Loucy (cell line): ENCODE measurements around the gene INTS11.

ENCODE experiments used
- H2AFZ ChIP-seq: fragments of 200-600 bp; sonication (generic); 2 replicates; pipeline ENCODE4 v1.6.0; 2016; ENCODE audit warnings: antibody characterized with exemption, mild to moderate bottlenecking, low read length, moderate library complexity
- H3F3A ChIP-seq: fragments of 200-600 bp; 2 replicates; pipeline ENCODE4 v1.6.0; 2016; ENCODE audit warnings: antibody characterized with exemption, low read depth, mild to moderate bottlenecking
- H3K27me3 ChIP-seq: fragments of 200-600 bp; sonication (generic); 2 replicates; pipeline ENCODE4 v1.6.1; 2014; ENCODE audit warnings: low read length, mild to moderate bottlenecking; ENCODE audit not compliant: insufficient read depth, poor library complexity, severe bottlenecking
- H3K36me3 ChIP-seq: fragments of 200-600 bp; sonication (generic); 2 replicates; pipeline ENCODE4 v1.6.1; 2016; ENCODE audit warnings: low read length; ENCODE audit not compliant: insufficient read depth
- H3K4me1 ChIP-seq: fragments of 200-600 bp; sonication (generic); 2 replicates; pipeline ENCODE4 v1.5.1; 2014; ENCODE audit warnings: low read length, mild to moderate bottlenecking; ENCODE audit not compliant: insufficient read depth, poor library complexity, severe bottlenecking
- H3K4me2 ChIP-seq: fragments of 200-600 bp; sonication (generic); 2 replicates; pipeline ENCODE4 v1.6.0; 2014; ENCODE audit warnings: antibody characterized with exemption, low read length, low read depth, mild to moderate bottlenecking; ENCODE audit not compliant: poor library complexity, severe bottlenecking
- H3K4me3 ChIP-seq: fragments of 200-600 bp; sonication (generic); 2 replicates; pipeline ENCODE4 v1.5.1; 2014; ENCODE audit warnings: low read length, mild to moderate bottlenecking, mixed read lengths; ENCODE audit not compliant: poor library complexity, severe bottlenecking
- H3K79me2 ChIP-seq: fragments of 200-600 bp; sonication (generic); 2 replicates; pipeline ENCODE4 v1.6.1; 2014; ENCODE audit warnings: low read length; ENCODE audit not compliant: insufficient read depth
- H3K9ac ChIP-seq: fragments of 200-600 bp; sonication (generic); 2 replicates; pipeline ENCODE4 v1.6.0; 2014; ENCODE audit warnings: mild to moderate bottlenecking, low read depth, low read length, moderate library complexity; ENCODE audit not compliant: poor library complexity, severe bottlenecking
- H3K9me2 ChIP-seq: fragments of 200-600 bp; sonication (generic); replicated peaks from 2 replicates; pipeline ENCODE4 v1.6.1; 2016; ENCODE audit warnings: low read depth, low read length, mixed read lengths
- H3K9me3 ChIP-seq: fragments of 200-600 bp; sonication (generic); 2 replicates; pipeline ENCODE4 v1.6.1; 2014; ENCODE audit warnings: mild to moderate bottlenecking, antibody characterized with exemption, low read length, low read depth; ENCODE audit not compliant: insufficient read depth
- H4K20me1 ChIP-seq: fragments of 200-600 bp; sonication (generic); 2 replicates; pipeline ENCODE4 v1.6.0; 2014; ENCODE audit warnings: antibody characterized with exemption, low read length, mild to moderate bottlenecking; ENCODE audit not compliant: insufficient read depth, poor library complexity, severe bottlenecking
- CTCF ChIP-seq: fragments of 200-600 bp; sonication (generic); conservative IDR thresholded peaks from 2 replicates; pipeline ENCODE4 v1.5.1; 2014; ENCODE audit warnings: mild to moderate bottlenecking, antibody characterized with exemption, low read length
- EZH2phosphoT487 ChIP-seq: fragments of 200-600 bp; IDR thresholded peaks from 2 replicates; pipeline ENCODE4 v1.6.1; 2018; ENCODE audit warnings: antibody characterized with exemption, mild to moderate bottlenecking, moderate library complexity, borderline replicate concordance

The INTS11 gene

GRCh38 chr1:1342584-1343115, 18.2 kb upstream of the INTS11 start:
- H3K9me3 ChIP-seq, result no peaks in the 10 kb centered on the region
- no peaks in the 10 kb centered on the region for H3K9me2 ChIP-seq
- no peak overlapping the region for H3K9ac ChIP-seq
- H3K4me2 ChIP-seq, result no peak overlapping the region
- H3K4me1 ChIP-seq, result peaks cover 10% of the 10 kb centered on the region
- no peak for TF ChIP-seq EZH2phosphoT487
- TF ChIP-seq CTCF, result no peak
- no peak overlapping the region for H2AFZ ChIP-seq
- peaks cover 18% of the 10 kb centered on the region; the same call in 1 of the 2 replicates for H3K79me2 ChIP-seq
- H4K20me1 ChIP-seq, result peaks cover 14% of the 10 kb centered on the region
- H3F3A ChIP-seq, result no peaks in the 10 kb centered on the region
- H3K27me3 ChIP-seq, result no peaks in the 10 kb centered on the region
- H3K4me3 ChIP-seq, result no peak overlapping the region
- no peaks in the 10 kb centered on the region; the same call in 1 of the 2 replicates for H3K36me3 ChIP-seq

- peaks cover 9% of the 10 kb centered on the region for H4K20me1 ChIP-seq
- H3K4me3 ChIP-seq, result no peak overlapping the region
Measured at GRCh38 chr1:1342061-1342562, 17.7 kb upstream of the INTS11 start.

GRCh38 chr1:1341549-1342021, 17.1 kb upstream of the INTS11 start:
- H3K4me1 ChIP-seq, result no peaks in the 10 kb centered on the region
- H3K4me2 ChIP-seq, result no peak overlapping the region
- no peaks in the 10 kb centered on the region for H3K27me3 ChIP-seq
- no peaks in the 10 kb centered on the region for H3K9me2 ChIP-seq
- H3F3A ChIP-seq, result no peaks in the 10 kb centered on the region
- peaks cover 9% of the 10 kb centered on the region for H4K20me1 ChIP-seq
- H3K36me3 ChIP-seq, result no peaks in the 10 kb centered on the region; the same call in 1 of the 2 replicates
- TF ChIP-seq EZH2phosphoT487 (no peak), CTCF (no peak)
- no peak overlapping the region for H3K4me3 ChIP-seq
- H3K9ac ChIP-seq, result no peak overlapping the region
- peaks cover 8% of the 10 kb centered on the region; the same call in 1 of the 2 replicates for H3K79me2 ChIP-seq
- no peaks in the 10 kb centered on the region for H3K9me3 ChIP-seq
- no peak overlapping the region for H2AFZ ChIP-seq

More at GRCh38 chr1:1342061-1342562, 17.7 kb upstream of the INTS11 start:
- Histone ChIP-seq H3K79me2 (peaks cover 13% of the 10 kb centered on the region; the same call in 1 of the 2 replicates), H3K36me3 (no peaks in the 10 kb centered on the region; the same call in 1 of the 2 replicates), H3K27me3 (no peaks in the 10 kb centered on the region), H3F3A (no peaks in the 10 kb centered on the region), H3K4me1 (peaks cover 5% of the 10 kb centered on the region), H3K4me2 (no peak overlapping the region), H3K9ac (no peak overlapping the region), H2AFZ (no peak overlapping the region), H3K9me2 (no peaks in the 10 kb centered on the region), H3K9me3 (no peaks in the 10 kb centered on the region)
- no peak for TF ChIP-seq EZH2phosphoT487
- TF ChIP-seq CTCF, result no peak
